NCI-H1092 (cell line): Measurements from ENCODE around the gene NEDD4L.

Experiments used
- DNase-seq: peaks from one replicate; lab custom pipeline; 2025; lab: John Stamatoyannopoulos, UW

NEDD4L gene

DNA sequence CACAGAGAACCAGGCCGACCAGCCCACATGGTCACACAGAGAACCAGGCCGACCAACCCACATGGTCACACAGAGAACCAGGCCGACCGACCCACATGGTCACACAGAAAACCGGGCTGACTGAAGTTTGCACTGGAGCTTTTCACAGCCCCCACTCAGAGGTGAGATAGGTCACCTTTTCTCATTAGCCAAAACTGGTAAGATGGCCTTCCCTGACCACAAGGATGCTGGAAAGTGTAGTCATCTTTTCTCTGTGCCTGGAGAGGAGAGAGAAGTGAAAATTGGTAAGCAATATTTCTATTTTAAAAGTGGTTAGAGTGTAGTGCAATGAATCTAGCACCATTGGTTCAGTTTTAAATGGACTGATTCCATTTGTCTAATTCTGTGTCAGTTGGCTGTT is 247.1 kb downstream of the NEDD4L start:
- no peak for DNase-seq

DNA sequence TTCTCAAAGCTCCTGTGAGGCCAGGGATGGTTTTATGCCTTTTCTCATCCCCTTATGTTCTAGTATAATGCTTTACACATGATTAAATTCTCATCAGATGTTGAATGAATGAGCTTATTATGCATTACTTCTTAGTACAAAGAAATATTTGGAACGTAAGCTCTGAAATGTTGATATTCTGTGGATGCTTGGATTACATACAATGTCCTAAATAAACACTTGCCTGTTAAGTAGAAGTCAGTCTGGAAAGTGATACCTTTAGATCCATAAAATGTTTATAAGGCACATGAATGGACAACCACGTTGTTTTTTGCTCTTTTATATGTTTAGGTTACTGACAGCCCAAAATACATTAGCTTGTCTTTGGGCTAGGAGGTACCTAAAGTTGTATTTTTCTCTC is 248.6 kb downstream of the NEDD4L start:
- DNase-seq = no peak

DNA sequence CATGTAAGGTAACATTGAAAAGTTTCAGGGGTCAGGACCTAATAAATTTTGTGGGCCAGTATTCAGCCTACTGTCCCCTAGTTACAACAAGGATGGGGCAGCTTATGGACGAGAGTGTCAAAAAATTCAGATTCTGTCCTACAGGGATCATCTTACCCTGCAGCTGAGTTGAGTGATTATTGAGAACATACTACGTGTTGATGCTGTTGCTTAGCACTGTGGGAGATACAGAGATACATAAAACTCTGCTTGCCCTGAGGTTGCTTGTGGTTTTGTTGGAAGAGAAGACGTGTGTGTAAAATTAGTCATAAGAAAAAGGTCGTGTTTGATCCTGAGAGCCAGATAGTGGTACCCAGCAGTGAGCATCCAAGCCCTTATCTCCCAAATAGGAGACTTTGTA is 253.2 kb downstream of the NEDD4L start:
- no peak for DNase-seq

DNA sequence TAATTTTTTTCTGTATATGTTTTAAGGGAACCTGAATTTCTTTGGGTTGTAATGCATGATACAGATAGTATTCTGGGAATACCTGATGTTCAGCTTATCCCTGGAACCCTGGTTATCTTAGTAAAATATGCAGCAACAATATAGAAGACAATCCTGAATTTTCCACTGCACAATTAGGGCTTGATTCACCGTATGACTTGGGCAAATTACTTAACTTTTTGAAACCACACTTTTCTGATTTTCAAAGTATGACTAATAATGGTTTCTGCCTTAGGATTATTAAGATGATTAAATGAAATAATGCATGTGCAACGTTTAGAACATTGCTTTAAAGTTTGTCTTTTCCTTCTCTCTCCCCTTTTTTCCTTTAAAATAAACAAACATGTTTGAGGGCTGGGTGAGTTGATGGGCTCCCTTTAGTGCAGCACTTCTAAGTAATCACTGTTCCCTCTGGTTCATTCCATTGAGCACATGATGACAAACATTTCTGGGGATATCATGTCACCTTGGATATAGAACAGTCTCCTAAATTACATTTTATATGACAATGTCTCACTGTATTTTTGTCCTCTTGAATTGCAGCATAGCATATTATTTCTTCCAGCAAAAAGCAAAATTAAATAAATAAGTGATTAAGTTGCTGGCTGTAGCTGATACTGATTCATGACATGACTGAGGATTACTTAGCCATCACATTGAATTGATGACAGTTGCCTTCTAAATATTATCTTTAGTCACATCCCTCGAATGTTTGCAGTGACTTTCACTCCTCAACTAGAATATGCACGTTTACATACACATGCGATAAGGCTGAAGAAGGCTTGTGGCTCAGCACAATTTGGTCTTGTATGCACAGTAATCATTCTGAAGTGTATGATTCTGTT is 254.5 kb downstream of the NEDD4L start:
- no peak for DNase-seq

DNA sequence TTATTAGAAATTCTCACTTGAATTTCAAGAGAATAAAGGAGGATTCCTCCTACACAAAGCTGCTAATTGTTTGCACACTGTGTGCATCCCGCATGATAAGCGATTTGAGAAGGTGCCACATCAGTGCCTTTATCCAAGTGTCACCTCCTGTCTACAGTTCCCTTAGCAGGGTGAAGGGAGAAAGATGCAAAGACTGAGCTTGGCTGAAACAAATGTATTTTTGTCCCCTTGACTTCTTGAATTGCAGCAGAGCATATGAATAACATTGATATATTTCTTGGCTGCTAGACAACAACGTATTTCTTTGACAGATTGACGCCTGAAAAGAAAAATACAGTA is 255.1 kb downstream of the NEDD4L start:
- DNase-seq = no peak

DNA sequence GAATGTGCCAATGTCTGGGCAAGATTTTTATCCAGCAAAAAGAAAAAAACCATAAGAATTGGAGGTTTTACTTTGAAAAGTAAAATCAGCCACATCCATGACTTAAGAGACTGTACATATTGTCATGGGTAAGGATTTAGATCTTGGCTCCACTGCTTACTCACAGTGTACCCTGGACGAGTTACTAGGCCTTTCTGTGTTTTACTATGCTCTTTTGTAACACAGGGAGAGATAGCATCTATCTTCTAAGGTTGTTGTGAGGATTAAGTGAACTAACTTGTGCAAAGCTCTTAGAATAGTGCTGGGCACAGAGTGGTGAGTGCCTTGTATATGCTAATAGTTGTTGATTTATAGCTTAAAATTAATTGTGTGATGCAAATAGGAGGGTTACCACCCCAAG is 255.9 kb downstream of the NEDD4L start:
- no peak for DNase-seq

DNA sequence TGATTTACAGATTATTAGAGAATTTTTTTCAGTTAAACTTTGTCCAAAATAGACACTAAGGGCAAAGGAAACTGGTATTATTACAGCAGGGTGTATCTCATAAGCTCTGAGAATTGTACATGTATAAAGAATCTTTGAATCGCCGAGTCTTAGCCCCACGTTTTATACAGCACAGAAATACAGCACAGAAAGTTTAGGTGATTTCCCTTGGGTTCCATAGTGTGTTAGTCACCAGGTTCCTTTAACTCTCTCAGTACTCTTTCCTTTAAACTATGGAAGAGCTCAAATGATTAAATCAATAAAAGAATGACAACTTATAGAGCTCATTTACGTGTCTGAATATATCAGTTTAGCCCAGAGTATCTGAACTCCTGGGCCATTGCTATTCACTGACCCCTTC is 256.8 kb downstream of the NEDD4L start:
- no peak for DNase-seq

DNA sequence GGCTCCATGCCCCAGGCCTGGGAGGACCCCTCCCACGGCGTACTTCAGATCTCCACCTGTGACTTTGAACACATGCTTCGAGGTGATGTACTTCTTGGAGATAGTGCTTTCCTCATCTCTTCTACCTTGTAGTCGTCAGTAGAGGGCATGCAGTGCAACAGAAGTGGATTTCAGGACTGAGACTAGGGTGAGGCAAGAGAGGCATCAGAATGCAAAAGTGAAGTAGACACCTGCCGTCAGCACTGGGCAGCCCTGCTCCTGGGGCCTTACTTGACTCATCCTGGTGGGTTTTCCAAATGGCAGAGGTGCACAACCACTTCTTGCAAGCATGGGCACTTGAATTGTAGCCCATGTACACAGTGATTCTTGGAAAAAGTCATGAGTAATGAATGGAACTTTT is 258.8 kb downstream of the NEDD4L start:
- DNase-seq = no peak

DNA sequence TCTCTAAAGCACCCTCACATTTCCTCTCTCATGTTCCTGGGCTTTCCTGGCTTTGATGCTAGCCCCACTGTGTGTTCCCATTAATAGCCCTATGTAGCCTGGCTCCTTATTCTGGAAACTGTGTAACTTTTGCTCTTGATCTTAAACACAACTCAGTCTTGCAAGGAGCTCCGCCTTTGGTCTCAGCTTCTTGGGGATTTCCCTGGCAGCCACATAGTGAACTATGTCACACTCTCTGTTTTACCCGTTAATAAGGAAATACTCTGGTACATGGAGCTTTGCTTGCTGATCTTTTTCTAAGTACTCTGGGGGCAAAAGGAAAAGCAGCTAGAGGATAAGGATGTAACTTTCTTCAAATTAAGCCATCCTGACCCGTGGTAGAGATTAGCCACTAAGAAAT is 259.3 kb downstream of the NEDD4L start:
- no peak for DNase-seq

DNA sequence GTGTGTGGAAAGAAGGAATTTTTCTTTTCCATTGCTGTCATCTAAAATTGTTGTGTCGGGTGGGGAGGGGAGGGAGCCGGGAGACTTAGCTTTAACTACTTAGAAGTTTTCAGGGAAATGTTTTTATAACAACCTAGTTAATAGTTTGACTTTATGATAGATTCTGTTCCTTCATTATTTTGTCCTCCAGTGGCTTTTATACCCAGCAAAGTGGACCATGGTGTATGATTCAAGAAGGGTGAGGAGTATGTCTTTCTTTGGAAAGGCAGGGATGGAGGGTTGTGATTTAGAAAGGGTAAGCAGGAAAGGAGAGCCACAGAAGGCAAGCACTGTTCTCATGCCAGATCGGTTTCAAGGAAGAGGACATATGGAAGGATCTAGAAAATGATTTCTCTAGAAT is 261.8 kb downstream of the NEDD4L start:
- no peak for DNase-seq

DNA sequence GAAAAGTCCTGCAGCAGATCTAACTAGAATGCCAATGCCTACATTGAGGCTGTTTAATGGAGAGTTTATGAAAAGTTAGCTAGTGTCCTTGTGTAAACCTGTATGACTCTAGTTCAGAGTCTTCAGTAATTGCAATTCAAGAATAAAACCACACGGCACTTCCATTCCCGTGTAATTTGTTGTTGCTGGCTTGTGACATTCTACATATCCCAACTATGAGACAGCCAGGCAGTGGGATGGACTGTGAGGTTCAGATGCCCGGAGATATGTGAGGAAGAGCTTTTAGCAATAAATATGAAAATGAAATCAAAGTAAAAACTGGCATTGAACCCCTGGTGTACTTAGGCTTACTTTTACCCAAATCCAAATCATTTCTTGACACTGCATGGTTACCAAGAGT is 263.4 kb downstream of the NEDD4L start:
- no peak for DNase-seq

DNA sequence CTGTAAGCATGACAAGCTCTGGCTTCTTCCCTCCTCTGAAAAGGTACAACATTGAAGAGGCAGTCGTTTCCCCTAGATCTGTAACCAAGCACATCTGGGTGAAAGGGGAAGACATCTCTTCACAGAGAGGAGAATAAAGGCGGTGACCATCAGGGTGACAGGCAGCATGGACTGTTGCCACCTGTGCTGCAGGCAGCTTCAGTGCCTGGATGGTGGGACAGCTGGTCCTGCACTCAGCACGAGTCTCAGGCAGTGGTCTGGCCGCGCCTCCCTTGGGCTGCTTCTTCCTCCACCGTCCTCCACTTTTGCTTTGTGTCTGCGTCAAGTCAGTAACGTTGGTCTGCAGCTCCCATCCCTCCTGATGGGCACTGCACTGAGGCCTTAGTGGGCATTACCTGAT is 264.4 kb downstream of the NEDD4L start:
- no peak for DNase-seq

DNA sequence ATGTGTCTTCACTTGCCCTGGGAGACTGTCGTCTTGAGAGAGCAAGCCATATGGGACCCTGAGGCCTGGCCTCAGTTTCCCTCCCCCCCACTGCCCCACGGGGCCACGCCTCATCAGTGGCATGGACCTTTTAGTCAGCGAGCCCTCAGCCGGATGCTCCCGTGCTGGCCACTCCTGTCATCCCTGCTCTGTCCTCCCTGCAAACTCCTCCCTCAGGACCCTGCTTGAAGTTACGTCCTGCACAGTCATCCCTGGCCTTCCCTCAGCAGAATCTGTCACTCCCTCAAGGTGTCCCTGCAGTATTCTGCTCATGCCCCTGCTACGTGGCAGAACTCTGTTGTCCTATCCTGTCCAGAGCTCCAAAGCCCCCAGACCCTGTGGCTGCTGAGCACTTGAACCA is 265.1 kb downstream of the NEDD4L start:
- no peak for DNase-seq

DNA sequence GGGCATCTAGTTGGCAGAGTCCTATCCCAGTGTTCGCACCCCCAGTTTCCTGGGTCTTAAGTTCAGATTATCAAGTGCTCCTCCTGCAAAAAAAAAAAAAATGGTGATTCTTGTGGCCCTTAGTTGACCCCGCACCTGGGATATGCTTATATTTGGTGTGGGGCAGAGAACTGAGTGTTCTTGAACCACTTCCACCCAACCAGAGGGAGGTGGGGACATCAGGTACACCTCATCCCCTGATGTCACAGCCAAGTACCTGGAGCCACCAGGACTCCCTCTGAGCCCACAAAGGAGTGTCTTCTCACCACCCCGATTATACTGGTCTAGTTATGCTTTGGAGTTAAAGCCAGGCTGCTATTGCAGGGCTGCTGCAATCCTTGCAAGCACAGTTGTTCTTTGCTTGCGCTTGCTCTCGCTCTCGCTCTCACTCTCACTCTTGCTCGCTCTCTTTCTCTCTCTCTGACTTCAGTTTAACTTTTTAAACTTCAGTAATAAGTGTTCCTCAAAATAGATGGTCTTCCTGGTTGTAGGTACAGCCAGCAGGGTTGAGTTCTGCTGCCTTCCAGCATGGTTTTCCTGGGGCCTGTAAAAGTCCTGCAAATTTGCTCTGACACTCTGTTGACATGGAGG is 265.7 kb downstream of the NEDD4L start:
- no peak for DNase-seq

DNA sequence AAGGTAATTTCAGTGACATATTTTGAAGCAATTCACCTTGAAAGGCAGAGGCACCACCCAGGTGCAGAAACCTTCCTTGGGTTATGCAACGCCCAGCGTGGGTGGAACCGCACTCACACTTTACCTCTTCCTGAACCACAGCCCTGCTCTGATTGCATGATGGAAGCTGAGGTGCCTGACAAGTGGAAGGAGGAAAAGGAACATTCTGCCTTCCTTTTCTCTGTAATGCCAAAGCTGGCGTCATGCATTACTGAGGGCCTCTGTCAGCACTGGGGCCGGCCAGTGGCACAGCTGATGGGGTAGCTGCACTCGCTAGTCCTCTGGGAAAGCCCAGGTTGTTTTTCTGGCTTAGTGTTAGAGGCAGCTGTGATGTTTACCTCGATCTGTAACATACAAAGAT is 266.5 kb downstream of the NEDD4L start:
- no peak for DNase-seq

DNA sequence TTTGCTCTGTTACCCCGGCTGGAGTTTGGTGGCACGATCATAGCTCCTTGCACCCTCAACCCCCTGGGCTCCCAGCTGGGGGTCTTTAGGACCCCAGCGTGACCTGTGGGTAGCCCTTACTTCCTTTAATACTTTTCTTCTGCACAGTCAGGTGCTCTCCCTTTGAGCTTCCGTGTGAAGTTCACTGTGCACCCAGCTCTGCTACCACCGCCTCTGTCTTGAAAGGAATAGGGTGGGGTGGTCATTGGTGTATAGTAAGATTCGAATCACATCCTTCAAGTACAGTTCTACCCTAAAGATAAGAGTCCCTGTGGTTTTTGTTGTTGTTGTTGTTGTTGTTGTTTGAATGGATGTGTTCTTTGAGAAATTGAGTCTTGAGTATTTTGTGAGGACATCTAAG is 267.4 kb downstream of the NEDD4L start:
- DNase-seq = no peak

DNA sequence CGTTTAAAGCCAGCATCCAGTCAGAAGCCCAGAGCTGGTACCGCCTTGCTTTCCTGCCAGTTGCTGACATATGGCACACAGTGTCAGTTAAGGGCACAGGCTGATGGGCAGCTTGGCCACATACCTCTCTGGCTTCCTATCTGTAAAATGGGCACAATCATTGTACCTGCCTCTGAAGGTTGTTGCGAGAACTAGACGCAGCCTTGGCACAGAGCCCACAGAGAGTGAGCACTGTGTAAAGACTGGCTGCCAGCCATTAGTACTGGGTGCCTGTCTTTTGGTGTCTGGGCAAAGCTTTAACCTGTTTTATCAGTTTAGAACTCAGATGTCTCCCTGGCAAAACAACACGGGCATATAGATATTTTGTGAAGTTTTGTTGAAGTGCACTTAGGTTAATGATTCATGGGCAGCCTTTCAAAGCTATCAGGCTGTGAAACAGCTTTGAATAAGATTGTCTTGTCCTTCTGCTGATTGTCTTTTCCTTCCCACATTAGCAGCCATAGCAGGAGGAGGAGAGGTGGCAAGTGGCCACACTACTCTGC is 269.5 kb downstream of the NEDD4L start:
- no peak for DNase-seq

DNA sequence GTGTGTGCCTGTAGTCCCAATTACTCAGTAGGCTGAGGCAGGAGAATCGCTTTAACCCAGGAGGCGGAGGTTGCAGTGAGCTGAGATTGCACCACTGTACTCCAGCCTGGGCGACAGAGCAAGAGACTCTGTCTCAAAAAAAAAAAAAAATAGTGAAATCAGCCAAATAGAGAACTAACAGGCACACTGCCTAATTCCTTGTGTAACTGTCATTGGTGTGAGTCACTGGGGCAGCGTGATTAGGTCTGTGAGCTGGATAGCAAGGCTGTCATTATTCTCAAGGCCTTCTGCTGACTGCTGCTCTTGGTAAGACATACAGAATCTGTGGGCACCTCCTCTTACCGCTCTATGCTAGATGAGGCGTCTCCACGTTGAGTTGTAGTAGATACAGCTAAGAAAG is 270.3 kb downstream of the NEDD4L start:
- DNase-seq = no peak

DNA sequence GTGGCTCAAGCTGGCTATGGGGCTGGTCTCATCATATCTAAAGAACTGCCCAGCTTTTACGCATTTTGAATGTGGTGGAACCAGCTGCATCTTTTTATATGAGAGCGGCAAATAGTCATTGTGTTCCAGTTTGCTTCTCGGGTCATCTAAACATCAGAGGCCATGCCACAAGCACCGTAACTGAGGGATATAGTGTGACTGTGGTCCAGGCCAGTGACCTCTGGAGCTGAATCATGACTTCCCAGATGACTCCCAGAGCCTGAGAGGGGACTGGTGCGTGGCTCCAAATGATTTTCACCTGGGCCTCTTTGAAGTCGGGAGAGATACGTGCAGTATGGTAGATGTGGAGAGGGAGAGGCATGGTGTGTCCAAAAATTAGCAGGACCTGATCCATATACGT is 271.0 kb downstream of the NEDD4L start:
- DNase-seq = no peak

DNA sequence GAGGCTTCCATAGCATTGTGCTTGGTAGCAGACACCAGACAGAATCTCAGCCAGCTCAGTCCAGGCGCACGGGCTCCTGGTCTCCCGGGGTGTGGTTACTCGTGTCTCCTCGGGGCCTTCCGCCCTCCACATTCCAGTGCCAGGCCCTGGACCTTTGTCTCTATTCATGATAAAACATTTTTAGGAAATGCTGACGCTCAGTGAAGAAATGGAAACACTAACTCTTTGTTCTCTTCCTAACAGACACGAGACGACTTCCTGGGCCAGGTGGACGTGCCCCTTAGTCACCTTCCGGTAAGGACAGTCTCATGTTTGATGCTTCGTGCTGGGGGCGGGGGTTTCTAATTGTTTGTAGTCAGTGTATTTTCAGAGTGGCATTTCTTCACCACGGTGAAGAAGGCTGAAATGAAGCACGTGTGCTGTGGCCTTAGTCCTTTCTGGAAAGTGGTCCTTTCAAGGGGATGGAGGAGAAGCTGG is 271.8 kb downstream of the NEDD4L start:
- DNase-seq = no peak

DNA sequence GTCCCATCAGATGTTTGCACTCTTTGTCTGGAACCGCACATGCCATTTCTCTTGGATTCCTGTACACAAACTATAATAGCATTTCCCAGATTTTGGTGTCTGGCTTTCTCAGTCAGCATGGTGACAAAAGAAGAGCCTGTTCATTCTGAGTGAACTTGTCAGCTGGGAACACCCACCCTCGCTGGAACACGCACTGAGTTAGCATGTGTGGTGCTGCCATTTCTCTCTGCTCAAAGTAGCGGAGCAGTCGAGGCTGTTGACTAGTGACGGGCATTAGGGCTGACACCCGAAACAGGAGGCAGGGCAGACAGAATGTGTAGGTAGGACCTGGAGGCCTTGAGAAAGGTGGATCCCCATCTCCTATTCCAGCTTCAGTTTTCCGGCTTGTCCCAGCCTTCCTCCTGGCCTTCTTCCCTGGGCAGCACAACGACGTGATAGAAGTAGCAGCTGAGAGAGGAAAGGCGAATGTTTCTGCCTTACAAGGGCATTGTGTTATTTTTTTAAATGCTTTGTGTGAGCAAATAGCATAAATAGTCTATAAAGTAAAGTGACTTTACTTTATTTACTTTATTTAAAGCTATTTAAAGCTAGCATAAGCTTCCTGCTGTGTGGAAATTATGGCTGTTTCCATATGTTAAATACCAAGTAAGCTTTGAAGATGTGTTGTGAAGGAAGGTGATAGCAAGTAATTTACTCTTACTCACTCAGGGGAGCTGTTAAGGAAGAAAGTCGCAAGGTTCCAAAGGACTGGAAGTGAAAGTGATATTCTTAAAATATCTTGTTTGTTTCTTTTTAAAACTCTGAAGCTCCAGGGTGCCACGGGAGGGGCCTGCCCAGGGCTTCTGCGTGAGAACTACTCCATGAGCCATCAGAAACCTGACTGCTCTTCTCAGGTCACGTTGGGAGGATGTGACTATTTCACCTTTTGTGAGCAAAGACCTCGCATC is 272.6 kb downstream of the NEDD4L start:
- DNase-seq = no peak

DNA sequence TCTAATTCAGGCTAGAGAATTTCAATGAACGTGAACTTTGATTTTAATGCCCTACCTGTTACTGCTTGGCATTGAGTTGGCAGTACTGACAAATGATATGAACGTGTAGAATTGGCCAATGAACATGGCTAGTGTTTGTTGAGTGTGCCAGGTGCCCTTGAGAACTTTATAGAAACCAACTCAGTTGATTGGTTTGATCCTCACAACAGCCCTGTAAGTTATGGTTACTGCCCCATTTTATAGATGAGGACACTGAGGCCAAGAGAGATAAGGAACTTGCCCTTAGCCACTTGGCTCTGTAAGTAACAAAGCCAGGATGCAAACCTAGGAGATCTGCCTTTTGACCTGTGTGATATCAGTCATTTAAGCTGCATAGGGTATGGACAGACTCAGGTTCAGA is 275.7 kb downstream of the NEDD4L start:
- DNase-seq = no peak
